HG03354 (cell line): ENCODE measurements around the gene RAB37.

Experiments
- ATAC-seq: cut with Tn5 transposase; IDR thresholded peaks from one replicate; pipeline ENCODE4 v1.9.1; 2021; ENCODE audit warnings: mild to moderate bottlenecking; ENCODE audit not compliant: unreplicated experiment, poor library complexity, severe bottlenecking

RAB37 gene

GRCh38 chr17:74743755-74744154 lies 6.7 kb downstream of the RAB37 start:
- ATAC-seq = no peak

GRCh38 chr17:74744349-74744713 lies 7.3 kb downstream of the RAB37 start:
- ATAC-seq = no peak

GRCh38 chr17:74744714-74745547 lies 7.9 kb downstream of the RAB37 start:
- no peak for ATAC-seq

DNA sequence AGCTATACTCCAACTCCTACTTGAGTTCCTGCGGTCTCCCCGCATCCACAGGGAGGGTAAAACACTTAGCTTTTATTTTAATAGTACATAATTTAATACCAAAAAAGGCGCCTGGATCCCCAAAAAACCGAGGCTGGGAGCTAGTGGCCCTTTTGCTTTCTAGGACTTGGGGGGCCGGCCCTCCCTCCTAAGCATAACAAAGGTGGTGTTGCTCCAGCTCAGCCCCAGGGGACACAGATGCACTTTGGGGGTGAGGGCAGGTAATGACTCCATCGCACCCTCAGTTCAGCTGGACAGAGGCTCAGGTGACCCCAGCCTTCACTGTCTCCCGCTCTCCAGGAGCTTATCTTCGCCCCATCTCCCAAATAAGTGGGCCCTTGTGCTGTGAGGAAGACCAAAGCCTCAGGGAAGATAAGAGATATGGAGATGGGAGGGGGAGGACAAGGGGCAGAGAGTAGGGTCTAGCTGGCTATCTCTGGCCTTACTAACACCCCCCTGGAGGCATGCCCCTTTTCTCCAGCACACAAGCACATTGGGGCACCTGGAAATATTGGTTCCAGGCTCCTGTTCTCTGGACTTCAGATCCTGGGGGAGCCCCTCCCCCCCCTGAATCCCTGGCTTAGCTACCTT lies 8.6 kb downstream of the RAB37 start:
- no peak for ATAC-seq

DNA sequence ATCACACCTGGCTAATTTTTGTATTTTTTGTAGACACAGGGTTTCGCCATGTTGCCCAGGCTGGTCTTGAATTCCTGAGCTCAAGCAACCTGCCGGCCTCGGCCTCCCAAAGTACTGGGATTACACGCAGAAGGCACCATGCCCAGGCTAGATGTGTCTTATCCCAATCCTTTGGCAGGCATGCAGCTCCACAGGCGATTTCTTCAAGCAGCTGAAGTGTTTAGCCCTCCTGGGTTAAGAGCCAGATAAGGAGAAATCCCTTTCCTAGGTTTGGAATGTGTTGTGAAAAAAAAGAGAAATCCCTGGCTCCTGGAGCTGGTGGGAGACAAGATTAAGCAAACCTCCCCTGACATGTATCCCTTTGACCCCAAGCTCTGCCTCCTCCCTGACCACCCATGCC lies 9.3 kb downstream of the RAB37 start:
- ATAC-seq = no peak

- ATAC-seq = no peak
These were observed 9.9 kb downstream of the RAB37 start for GRCh38 chr17:74746922-74747321.

DNA sequence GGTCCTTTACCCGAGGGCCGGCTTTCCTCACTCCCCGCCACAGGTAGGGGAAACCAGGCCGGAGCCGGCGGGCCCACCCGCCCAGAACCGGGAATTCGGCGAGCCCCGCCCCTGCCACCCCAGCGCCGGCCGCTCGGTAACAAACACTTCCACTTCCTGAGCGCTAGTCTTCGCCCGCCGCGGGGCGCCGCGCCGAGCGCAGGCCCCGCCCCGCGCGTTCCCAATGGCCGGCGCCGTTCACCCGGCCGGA lies 11.1 kb downstream of the RAB37 start:
- ATAC-seq = no peak

DNA sequence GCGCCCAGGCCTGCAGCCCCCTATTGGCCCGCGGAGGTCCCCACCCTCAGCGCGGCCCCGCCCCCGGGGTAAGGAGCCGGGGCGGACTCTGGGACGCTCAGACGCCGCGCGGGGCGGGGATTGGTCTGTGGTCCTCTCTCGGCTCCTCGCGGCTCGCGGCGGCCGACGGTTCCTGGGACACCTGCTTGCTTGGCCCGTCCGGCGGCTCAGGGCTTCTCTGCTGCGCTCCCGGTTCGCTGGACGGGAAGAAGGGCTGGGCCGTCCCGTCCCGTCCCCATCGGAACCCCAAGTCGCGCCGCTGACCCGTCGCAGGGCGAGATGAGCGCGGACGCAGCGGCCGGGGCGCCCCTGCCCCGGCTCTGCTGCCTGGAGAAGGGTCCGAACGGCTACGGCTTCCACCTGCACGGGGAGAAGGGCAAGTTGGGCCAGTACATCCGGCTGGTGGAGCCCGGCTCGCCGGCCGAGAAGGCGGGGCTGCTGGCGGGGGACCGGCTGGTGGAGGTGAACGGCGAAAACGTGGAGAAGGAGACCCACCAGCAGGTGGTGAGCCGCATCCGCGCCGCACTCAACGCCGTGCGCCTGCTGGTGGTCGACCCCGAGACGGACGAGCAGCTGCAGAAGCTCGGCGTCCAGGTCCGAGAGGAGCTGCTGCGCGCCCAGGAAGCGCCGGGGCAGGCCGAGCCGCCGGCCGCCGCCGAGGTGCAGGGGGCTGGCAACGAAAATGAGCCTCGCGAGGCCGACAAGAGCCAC lies 11.6 kb downstream of the RAB37 start, which contains the start of gene NHERF1:
Gene NHERF1 (plus strand): TSS at position 100 of the 750 bp plus-strand sequence. CDS start 219 bp downstream, at position 319.
- ATAC-seq = peak; percentile 87

DNA sequence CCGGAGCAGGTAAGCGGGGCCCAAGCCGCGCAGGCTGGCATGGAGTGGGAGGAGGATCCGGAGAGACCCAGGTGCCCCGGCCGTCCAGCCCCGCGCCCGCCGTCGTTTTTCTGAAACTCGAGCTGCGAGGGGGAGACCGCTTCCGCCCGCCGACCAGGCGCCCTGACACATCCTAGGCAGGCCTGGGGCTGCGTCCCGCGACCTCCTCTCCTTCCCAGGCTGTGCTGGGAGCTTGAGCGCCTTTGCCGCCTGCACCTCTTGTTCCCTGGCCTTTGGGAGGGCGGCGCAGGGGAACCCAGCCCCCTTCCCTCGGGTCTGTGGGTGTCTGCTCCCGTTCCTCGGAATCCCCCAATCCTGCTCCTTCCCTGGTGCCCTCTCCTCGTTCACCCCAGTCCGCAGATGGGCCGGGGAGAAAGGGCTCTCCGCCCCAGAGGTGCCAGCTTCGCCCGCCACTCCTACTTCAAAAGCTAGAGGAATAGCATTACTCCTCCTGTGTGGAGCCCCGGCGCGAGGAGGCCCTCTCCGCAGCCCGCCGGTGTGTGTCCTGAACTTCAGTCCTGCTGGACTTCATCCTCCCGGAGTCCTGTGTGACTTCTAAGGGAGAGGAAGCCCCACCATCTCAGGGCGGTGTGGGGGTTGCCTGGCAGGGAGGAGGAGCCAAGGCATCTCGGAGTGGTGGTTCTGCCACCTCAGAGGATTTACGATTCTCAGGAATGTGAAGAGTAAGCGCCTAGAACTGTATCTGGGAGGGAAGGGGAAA lies 12.4 kb downstream of the RAB37 start:
- ATAC-seq = peak; percentile 13

GRCh38 chr17:74750039-74750326 lies 12.9 kb downstream of the RAB37 start:
- ATAC-seq = no peak

DNA sequence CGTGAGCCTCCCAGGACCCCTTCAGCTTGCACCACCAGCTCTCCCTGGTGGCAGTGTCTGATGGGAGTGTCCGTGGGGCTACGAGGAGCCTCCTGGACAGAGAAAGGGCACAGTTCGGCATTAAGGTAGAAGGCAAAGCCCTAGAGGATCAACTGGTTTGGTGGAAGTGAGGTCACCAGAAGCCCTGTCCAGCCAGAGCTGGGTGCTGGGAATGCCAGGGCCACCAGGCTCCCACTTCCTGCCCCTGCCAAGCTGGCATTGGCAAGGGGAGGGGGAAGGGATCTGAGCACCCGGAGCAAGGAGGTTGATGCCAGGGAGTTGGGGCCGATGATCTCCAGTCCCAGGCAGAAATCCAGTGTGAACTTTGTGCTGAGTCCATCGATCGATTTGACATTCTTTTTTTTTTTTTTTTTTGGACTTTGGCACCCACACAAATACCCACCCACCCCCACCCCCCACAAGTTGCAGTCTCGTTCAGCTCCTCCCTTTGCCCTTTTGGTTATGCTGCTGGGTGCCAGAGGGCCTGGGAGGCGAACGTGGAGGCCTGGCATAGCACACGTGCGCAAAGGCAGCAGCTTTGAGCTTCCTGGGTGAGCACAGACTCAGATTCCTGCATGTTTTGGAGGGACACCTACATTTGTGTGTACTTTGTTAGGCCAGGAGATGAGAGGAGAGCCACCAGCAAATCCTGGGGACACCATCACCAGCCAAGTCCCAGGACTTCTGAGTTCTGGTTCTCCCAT lies 13.4 kb downstream of the RAB37 start:
- no peak for ATAC-seq

DNA sequence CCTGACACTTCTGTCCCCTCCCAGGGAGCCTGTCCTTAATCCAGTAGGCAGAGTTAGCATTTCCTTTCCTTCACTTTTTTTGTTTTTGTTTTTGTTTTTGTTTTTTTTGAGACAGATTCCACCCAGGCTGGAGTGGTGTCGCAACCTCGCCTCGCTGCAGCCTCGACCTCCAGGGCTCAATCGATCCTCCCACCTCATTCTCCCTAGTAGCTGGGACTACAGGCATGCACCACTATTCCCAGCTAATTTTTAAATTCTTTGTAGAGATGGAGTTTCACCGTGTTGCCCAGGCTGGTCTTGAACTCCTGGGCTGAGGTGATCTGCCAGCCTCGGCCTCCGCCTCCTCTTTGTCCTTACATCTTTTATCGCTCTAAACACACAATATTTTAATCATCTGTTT lies 15.4 kb downstream of the RAB37 start:
- no peak for ATAC-seq

GRCh38 chr17:74752822-74753401 lies 15.9 kb downstream of the RAB37 start:
- ATAC-seq = no peak

- no peak for ATAC-seq
These were observed 17.8 kb downstream of the RAB37 start for GRCh38 chr17:74754832-74755231.

DNA sequence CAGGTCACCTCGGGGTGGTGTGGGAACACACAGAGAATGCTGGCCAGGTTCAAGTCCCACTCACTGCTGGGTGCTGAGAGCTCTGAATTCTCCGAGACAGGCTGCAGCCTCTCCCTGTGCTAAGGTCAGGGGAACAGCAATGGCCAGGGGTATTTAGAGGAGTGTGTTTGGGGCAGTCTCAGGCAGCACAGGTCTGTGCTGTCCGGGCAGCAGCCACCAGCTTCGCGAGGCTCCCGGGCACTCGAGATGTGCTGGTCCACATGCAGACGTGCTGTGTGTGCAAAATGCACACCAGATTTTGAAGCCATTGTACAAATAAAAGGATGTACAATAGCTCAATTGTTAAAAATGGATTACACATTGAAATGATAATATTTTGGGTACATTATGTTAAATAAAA lies 18.5 kb downstream of the RAB37 start:
- ATAC-seq = no peak

DNA sequence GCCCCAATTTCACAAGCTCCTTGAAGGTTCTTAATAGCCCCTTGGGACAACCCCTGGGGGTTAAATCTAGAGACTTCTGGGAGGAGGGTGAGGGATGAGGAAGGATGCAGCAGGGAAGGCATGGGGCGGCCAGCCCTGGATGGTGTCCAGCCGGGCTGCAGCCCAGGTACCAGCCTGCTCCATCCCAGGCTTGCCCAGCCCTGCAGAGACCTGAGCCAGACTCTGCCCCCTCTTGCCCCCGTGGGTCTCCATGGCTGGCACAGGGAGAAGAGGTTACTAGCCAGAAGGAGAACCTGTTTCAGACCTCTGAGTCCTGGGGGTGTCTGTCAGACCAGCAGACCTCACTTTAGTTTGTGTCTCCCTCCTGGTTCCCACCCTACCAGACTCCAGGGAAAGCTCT lies 19.8 kb downstream of the RAB37 start:
- no peak for ATAC-seq

GRCh38 chr17:74757502-74757901 lies 20.4 kb downstream of the RAB37 start:
- no peak for ATAC-seq

DNA sequence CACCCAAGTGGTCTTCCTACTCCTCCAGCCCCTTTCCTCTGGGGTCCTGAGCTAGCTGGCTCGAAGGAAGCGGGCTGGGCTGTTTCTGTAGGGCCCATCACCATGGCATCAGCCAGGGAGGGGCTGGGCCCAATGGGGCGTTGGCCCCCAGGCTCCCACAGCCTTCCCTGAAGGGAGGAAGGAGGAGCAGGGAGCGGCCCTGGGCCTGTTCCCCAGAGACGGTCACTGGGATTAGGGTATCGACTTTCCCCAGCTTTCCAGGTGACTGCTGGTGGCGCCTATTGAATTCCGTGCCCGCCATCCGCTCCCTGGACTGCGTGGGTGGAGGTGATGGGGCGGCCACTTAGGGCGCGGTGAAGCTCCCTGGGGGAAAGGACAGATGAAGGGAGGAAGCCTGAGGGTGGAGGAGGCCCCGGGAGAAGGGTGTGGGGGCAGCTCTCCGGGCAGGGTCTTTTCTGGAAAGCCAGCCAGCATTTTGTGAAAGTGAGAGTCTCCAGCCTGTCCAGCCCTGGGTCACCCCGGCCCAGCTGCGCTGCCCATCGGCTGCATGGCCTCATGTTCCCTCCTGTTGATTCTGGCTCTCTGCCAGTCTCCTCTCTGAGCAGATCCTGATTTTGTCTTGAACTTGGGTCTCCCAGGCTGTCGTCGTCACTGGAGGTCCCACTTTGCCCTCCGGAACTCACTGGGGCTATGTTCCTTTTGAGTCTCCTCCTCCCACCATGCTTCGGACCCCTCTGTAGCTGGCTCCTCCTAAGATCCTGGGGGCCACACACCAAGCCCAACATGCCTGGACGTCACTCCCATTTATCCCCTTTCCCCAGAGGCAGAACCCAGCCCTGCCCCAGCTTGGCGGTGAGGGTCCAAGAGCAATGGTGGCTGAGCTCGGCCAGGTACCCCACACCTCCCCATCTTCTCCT lies 21.1 kb downstream of the RAB37 start:
- no peak for ATAC-seq

- peak; percentile 25 for ATAC-seq
These were observed 21.8 kb downstream of the RAB37 start for GRCh38 chr17:74758848-74759168.
